Suprapubic skin (tissue), 4 donors: ENCODE measurements around the gene ZDHHC13.
"Not testable (repeated sequence)": the region's sequence is repeated elsewhere in the genome, so short reads cannot be mapped to it uniquely, and the experiment has no call there.

Experiments used
- CTCF ChIP-seq, 2 donors: fragments of 200-600 bp in 1 of 2; fragments of 450-650 bp in 1 of 2; sonication (generic) in 1 of 2; IDR thresholded peaks; one replicate each; pipeline ENCODE4 v1.5.1; 2016 to 2019; ENCODE audit warnings: antibody characterized with exemption in 2 of 2, mild to moderate bottlenecking in 1 of 2, moderate library complexity in 1 of 2
- EP300 ChIP-seq: sonication (generic); formaldehyde crosslinking; IDR thresholded peaks from one replicate; pipeline ENCODE4 v1.6.1; 2017; ENCODE audit warnings: antibody characterized with exemption
- POLR2A ChIP-seq, 2 donors: fragments of 450-650 bp; IDR thresholded peaks; one replicate each; pipeline ENCODE4 v1.6.1; 2017; ENCODE audit warnings: antibody characterized with exemption in 2 of 2, mild to moderate bottlenecking in 2 of 2, moderate library complexity in 2 of 2
- POLR2AphosphoS5 ChIP-seq, 3 donors: sonication (generic); formaldehyde crosslinking; IDR thresholded peaks; one replicate each; pipeline ENCODE4 v1.6.1; 2017; ENCODE audit warnings: antibody characterized with exemption in 3 of 3

- not testable (repeated sequence) for TF ChIP-seq CTCF (IDR thresholded peaks at IDR 0.05); POLR2A (IDR thresholded peaks at IDR 0.05); EP300; POLR2AphosphoS5 (IDR thresholded peaks at IDR 0.05)
Observed at GRCh38 chr11:19126562-19127325, 9.8 kb downstream of the ZDHHC13 start.
